Natural killer cell (primary cell): ENCODE measurements around the gene CFC1B. TPM values are rescaled to one million over a fixed set of nuclear protein-coding genes. Genes with fewer than 3 reads are reported as not detected.
"Not testable (repeated sequence)": the region's sequence is repeated elsewhere in the genome, so short reads cannot be mapped to it uniquely, and the experiment has no call there.

Source experiments
- ATAC-seq, 3 donors: fragments of 150-1000 bp in 2 of 3; fragments of 200-7000 bp in 1 of 3; cut with Tn5 transposase; 1 replicate in 1 of 3; 2 replicates in 2 of 3; pipeline ENCODE4 v1.10.0; 2021; ENCODE audit warnings: mild to moderate bottlenecking in 2 of 3, moderate library complexity in 2 of 3
- DNase-seq, 2 donors: peaks; one replicate each; pipeline versions ENCODE4 v3.0.0 to v3.0.0-alpha.2; 2013 to 2021; ENCODE audit warnings: mixed read lengths in 1 of 2
- H3K27ac ChIP-seq: one replicate; pipeline ENCODE4 v1.5.1; 2013; ENCODE audit warnings: mild to moderate bottlenecking, low read length
- H3K27me3 ChIP-seq: one replicate; pipeline ENCODE4 v1.6.1; 2013; ENCODE audit warnings: low read length; ENCODE audit not compliant: control insufficient read depth, insufficient read depth
- H3K36me3 ChIP-seq: one replicate; pipeline ENCODE4 v1.6.1; 2013; ENCODE audit warnings: low read length; ENCODE audit not compliant: control insufficient read depth, insufficient read depth
- H3K4me1 ChIP-seq: one replicate; pipeline ENCODE4 v1.6.1; 2013; ENCODE audit warnings: low read length; ENCODE audit not compliant: control insufficient read depth, insufficient read depth
- H3K4me3 ChIP-seq: one replicate; pipeline ENCODE4 v1.5.1; 2013; ENCODE audit warnings: low read length
- H3K9me3 ChIP-seq: one replicate; pipeline ENCODE4 v1.6.1; 2013; ENCODE audit warnings: low read length; ENCODE audit not compliant: control insufficient read depth, insufficient read depth
- H3K27ac Mint-ChIP-seq, 2 donors: one replicate each; pipeline ENCODE4 v1.8.0; 2022; ENCODE audit warnings: mild to moderate bottlenecking in 2 of 2, mixed read lengths in 2 of 2, moderate library complexity in 1 of 2
- H3K27me3 Mint-ChIP-seq, 2 donors: one replicate each; pipeline ENCODE4 v1.8.0; 2022; ENCODE audit warnings: low read depth in 2 of 2, mixed read lengths in 2 of 2
- H3K36me3 Mint-ChIP-seq: one replicate; pipeline ENCODE4 v1.8.0; 2022; ENCODE audit warnings: mixed read lengths
- H3K4me1 Mint-ChIP-seq, 2 donors: one replicate each; pipeline ENCODE4 v1.8.0; 2022; ENCODE audit warnings: mixed read lengths in 2 of 2
- H3K4me3 Mint-ChIP-seq: one replicate; pipeline ENCODE4 v1.8.0; 2022; ENCODE audit warnings: mild to moderate bottlenecking, moderate library complexity, mixed read lengths
- H3K9me3 Mint-ChIP-seq, 2 donors: one replicate each; pipeline ENCODE4 v1.8.0; 2022; ENCODE audit warnings: mixed read lengths in 2 of 2
- WGBS: methylation state at CpG from one replicate; pipeline ENCODE4 v1.1.7; 2013; ENCODE audit warnings: missing lambda C conversion rate; ENCODE audit not compliant: insufficient coverage; 5-methylcytosine and 5-hydroxymethylcytosine counted together
- intact Hi-C: fragments of 100-400 bp; cut with micrococcal nuclease; formaldehyde crosslinking; loops from one replicate; pipeline ENCODE4 v1.14.2; 2022
- total RNA-seq, 4 donors: library from RNA; stranded (reverse); fragments of 120-200 nt in 1 of 4; gene quantifications; one replicate each; pipeline versions ENCODE4 v1.2.3 to v1.2.4, GENCODE V29; 2013 to 2022

Gene CFC1B
- total RNA-seq, 3 donors from 2014 or later (not counting 1 experiment from before 2014, with no cell fraction given), result not detected

DNA sequence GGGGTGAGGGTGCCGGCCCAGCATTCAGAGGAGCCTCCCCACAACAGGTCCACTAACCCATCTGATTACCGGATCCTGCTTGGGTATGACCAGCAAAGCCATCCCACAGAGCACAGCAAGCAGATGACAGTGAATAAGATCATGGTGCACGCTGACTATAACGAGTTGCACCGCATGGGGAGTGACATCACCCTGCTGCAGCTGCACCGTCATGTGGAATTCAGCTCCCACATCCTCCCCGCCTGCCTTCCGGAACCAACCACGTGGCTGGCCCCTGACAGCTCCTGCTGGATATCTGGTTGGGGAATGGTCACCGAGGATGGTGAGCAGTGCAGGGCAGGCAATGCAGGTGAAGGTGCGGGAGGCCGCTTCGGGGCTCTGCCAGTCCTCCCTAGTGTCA lies 53.2 kb downstream of the CFC1B start:
- H3K9me3 ChIP-seq, H3K36me3 Mint-ChIP-seq, ATAC-seq, H3K27me3 Mint-ChIP-seq, DNase-seq, H3K27ac Mint-ChIP-seq, H3K27ac ChIP-seq, H3K27me3 ChIP-seq, H3K4me3 Mint-ChIP-seq, H3K9me3 Mint-ChIP-seq, intact Hi-C loops, H3K36me3 ChIP-seq, H3K4me1 Mint-ChIP-seq, H3K4me3 ChIP-seq, H3K4me1 ChIP-seq: not testable (repeated sequence)
- no CpG with 5 or more reads among the region's 13 CpGs for WGBS

GRCh38 chr2:130576209-130576784 lies 55.3 kb downstream of the CFC1B start:
- peak overlapping the region; percentile 72 for H3K4me3 Mint-ChIP-seq
- H3K4me1 Mint-ChIP-seq, H3K27me3 ChIP-seq, H3K27ac ChIP-seq, H3K36me3 ChIP-seq, DNase-seq, intact Hi-C loops, H3K9me3 Mint-ChIP-seq, H3K9me3 ChIP-seq, H3K27me3 Mint-ChIP-seq, H3K4me1 ChIP-seq, H3K4me3 ChIP-seq, H3K36me3 Mint-ChIP-seq: not testable (repeated sequence)
- no CpG with 5 or more reads among the region's 8 CpGs for WGBS
- H3K27ac Mint-ChIP-seq, result peak overlapping the region; percentile 50 to 65
- ATAC-seq, result peak; percentile 62 to 81 (median 81)

- H3K27ac ChIP-seq, H3K36me3 Mint-ChIP-seq, ATAC-seq, H3K4me1 ChIP-seq, intact Hi-C loops, H3K36me3 ChIP-seq, H3K9me3 Mint-ChIP-seq, H3K4me3 Mint-ChIP-seq, H3K27ac Mint-ChIP-seq, H3K4me1 Mint-ChIP-seq, H3K27me3 ChIP-seq, H3K27me3 Mint-ChIP-seq, H3K4me3 ChIP-seq, DNase-seq, H3K9me3 ChIP-seq: not testable (repeated sequence)
- WGBS, result no CpG with 5 or more reads among the region's 4 CpGs
Measured at GRCh38 chr2:130577559-130577958, 56.5 kb downstream of the CFC1B start.

Other genes starting within 250 kb of the CFC1B start
- gene IMP4, start 178.3 kb upstream of the CFC1B start, total RNA-seq, result 10 to 100 TPM; 60.5 to 80.6 (median 72.9) TPM
- 100 to 1,000 TPM; 189 to 194 (median 192) TPM for gene PTPN18, start 165.2 kb upstream of the CFC1B start, total RNA-seq
- gene POTEI, start 11.9 kb upstream of the CFC1B start, total RNA-seq, result not detected
- not detected for gene CFC1, start 78.4 kb downstream of the CFC1B start, total RNA-seq
- gene POTEJ, start 90.2 kb downstream of the CFC1B start, total RNA-seq, result not detected
- gene GPR148, start 207.8 kb downstream of the CFC1B start, total RNA-seq, result not detected
- not detected for gene AMER3, start 234.3 kb downstream of the CFC1B start, total RNA-seq